ENCODE results near the gene ICE2.

ICE2 gene

DNA sequence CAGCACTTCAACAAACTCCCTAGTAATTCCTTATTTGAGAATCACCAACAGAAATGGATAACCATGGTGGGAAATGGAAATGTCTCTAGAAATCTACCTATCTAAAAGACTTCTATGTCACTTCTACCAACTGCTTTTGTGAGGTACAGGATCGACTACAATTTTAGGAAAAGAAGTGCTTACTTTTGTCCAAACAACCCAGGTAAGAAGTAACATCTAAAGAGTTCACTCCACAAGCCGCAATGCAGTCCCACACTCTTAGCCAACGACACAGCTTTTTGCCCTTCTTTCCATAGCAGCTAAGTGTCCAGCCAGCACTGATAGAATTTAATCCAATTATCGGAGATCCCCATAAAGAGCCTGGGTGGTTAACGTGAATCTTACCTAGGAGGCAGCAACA is 109.2 kb downstream of the ICE2 start:
- DNase-seq (ENCODE audit: low read depth): no peak
